GM12801 (cell line): ENCODE results near the gene SSC5D.

Experiments
- TF ChIP-seq, protein P1 (sequence below): IDR thresholded peaks from one replicate; pipeline ENCODE4 v1.5.1; 2011; ENCODE audit warnings: control low read depth; ENCODE audit not compliant: insufficient read length; ENCODE audit errors: extremely low read depth

The SSC5D gene

DNA sequence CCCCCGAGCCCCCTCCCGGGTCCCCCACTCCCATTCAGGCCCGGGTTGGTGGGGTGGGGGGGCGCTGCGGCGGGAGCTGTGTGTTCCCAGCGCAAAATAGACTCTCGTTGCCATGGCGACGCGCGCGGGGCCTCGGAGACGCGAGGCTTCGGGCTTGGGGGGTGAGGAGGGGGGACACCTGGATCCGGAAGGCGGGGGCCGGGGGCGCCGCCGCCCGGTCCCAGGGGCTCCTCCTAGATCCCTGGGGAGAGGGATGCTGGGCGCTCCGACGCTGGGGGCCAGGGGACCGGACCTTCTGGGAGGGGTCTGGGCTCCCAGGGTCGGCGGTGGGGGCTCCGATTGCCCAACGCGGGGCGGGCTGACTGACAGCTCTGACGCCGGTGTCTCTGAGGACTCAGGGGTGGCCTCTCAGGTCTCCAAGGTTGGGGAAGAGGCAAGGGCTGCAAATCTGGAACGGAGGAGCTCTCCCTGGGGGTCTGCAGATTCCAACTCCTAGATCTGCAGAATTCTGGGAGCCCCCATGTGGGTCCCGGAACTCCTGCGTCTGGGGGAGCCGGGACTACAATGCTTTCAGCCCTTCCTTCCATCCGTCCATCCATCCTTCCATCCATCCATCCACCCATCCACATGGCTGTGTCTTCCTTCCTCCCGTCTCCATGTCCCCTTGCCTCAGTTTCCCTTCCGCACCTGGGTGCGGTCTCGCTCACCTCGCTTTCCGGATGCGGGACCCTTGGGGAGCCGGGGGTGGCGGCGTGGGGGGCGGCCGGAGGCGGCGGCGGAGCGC, 36.1 kb upstream of the SSC5D start:
- TF ChIP-seq, protein P1, sequence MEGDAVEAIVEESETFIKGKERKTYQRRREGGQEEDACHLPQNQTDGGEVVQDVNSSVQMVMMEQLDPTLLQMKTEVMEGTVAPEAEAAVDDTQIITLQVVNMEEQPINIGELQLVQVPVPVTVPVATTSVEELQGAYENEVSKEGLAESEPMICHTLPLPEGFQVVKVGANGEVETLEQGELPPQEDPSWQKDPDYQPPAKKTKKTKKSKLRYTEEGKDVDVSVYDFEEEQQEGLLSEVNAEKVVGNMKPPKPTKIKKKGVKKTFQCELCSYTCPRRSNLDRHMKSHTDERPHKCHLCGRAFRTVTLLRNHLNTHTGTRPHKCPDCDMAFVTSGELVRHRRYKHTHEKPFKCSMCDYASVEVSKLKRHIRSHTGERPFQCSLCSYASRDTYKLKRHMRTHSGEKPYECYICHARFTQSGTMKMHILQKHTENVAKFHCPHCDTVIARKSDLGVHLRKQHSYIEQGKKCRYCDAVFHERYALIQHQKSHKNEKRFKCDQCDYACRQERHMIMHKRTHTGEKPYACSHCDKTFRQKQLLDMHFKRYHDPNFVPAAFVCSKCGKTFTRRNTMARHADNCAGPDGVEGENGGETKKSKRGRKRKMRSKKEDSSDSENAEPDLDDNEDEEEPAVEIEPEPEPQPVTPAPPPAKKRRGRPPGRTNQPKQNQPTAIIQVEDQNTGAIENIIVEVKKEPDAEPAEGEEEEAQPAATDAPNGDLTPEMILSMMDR = no peak

- TF ChIP-seq, protein P1 = no peak
Measured at GRCh38 chr19:55452749-55453346, 35.4 kb upstream of the SSC5D start.

DNA sequence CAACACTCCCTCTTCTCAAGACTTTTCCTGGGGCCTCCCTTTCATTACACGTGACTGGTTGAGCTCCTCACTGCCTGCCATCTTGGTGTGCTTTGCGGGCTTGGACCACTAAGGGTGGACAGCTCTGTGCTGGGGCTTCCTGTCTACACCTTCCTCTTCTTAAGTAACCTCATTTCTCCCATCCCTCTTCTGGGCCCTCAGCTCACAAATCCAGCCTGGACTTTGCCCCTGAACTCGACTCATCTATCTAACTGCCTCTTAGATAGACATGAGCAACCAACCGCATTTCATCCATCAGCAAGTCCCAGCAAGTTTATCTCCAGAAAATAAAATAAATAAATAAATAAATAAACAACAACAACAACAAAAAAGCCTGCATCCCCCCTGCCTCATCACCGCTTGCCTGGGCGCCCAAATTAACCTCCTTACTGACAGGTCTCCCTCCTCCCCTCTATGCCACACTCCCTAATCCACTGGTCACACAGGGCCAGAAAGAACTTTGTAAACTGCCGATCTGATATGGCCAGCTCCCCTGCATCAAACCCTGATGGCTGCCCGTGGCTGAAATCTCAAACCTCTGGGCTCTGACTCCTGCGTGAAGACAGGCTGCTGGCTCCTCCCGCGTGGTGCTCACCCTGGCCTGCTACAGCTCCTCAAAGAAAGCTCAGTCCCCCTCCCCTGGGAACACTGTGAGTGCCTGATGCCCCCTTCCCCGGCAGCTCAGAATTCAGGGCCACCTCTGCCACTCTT, 34.5 kb upstream of the SSC5D start:
- TF ChIP-seq, protein P1 = no peak

GRCh38 chr19:55454787-55455243, 33.4 kb upstream of the SSC5D start:
- TF ChIP-seq, protein P1 = no peak

- TF ChIP-seq, protein P1 = no peak
Measured at GRCh38 chr19:55455576-55456235, 32.5 kb upstream of the SSC5D start.

DNA sequence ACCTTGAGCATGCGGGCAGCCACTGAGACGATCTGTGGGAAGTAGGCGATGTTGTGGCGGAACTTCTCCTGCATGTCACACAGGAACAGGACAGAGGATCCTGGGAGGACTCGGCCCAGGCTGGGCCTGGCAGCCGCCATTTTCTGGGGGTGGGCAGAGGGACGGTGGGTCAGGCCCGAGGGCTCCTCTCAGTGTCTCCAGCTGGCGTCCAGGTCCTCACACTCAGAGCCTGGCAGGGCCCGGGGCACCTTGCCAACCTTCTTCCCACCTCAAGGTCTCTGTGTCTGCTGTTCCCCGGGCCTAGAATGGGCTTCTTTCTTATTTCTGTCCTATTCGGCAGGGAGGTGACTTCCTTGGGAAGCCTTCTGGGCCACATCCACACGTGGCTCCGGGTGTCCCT, 31.9 kb upstream of the SSC5D start:
- TF ChIP-seq, protein P1 = no peak
